Measurements from ENCODE around the gene PPP1R14C. TPM values are rescaled to one million over a fixed set of nuclear protein-coding genes. Genes with fewer than 3 reads are reported as not detected.
"Not testable (repeated sequence)": the region's sequence is repeated elsewhere in the genome, so short reads cannot be mapped to it uniquely, and the experiment has no call there.

PPP1R14C gene
- total RNA-seq, 3 donors from 2014 or later = 3.3 to 5.6 TPM; not detected in 1

DNA sequence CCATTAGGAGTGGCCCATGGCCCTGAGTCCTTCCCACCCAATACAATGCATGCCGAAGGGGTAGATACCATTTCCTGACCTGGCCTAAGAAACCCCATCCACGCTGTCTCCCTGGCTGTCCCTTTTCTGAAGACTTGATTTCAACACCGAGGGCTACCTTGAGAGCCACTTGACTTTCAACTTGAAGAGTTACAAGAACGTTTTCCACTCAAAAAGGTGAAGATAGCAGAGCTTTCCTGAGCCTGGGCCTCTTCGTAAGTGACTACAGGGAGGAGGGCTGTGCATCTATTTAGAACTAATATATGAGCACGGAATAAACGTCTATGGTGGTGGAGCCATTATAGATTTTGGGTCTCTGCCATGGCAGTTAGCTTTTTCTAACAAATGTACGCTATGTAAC lies 14.4 kb upstream of the PPP1R14C start:
- no peaks in the 10 kb centered on the region for H3K36me3 ChIP-seq
- no peaks in the 10 kb centered on the region for H3K9me3 ChIP-seq
- H3K4me3 ChIP-seq = no peak overlapping the region
- H3K27ac ChIP-seq = no peak overlapping the region
- H3K27me3 ChIP-seq = no peaks in the 10 kb centered on the region
- no peaks in the 10 kb centered on the region for H3K4me1 ChIP-seq
- intact Hi-C loops (cut with DNase I; ENCODE audit: low total_unique reads) = no loop called here
- TF ChIP-seq CTCF (IDR thresholded peaks at IDR 0.05) = no peak
- TF ChIP-seq POLR2AphosphoS5 (IDR thresholded peaks at IDR 0.05) = no peak
- TF ChIP-seq POLR2A (IDR thresholded peaks at IDR 0.05) = no peak
- DNase-seq (ENCODE audit: low spot score in 2 of 2) = no peak

DNA sequence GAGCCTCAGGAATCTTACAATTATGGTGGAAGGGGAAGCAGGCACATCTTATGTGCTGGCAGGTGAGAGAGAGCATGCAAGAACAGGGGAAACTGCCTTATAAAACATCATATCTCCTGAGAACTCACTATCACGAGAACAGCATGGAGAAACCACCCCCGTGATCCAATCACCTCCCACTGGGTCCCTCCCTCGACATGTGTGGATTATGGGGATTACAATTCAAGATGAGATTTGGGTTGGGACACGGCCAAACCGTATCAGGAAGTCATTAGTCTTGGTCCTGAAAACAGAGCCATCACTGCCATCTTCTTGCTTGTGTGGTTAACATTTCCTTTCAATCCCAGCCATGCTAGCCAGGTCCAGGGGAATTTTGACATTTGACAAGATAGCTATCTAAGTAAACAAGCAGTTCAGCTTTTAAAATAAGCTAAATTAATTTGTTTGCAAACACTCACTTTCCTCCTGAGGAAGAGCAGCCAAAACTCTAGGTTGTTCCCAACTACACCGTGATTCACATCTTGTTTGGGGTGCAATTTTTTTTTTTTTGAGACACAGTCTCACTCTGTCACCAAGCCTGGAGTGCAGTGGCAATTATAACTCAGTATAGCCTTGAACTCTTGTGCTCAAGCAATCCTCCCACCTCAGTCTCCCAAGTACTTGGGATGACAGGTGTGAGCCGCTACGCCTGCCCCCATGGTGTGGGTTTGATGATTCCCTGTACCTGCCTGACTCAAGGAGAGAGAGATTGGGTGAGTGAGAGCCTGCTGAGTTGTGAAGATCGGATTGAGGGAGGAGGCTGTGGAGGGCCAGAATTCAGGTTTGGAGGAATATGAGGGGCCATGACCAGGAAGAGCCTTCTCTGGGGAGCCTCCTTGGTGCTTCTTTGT lies 13.0 kb upstream of the PPP1R14C start:
- Histone ChIP-seq H3K4me3 (no peak overlapping the region), H3K4me1 (peaks cover 0 to 5% of the 10 kb centered on the region in 2 donors), H3K9me3 (no peaks in the 10 kb centered on the region), H3K27ac (no peak overlapping the region), H3K36me3 (no peaks in the 10 kb centered on the region), H3K27me3 (no peaks in the 10 kb centered on the region)
- intact Hi-C loops (cut with DNase I; ENCODE audit: low total_unique reads) = no loop called here
- TF ChIP-seq CTCF (IDR thresholded peaks at IDR 0.05) (no peak), POLR2A (IDR thresholded peaks at IDR 0.05) (no peak), POLR2AphosphoS5 (IDR thresholded peaks at IDR 0.05) (no peak)
- no peak for DNase-seq (ENCODE audit: low spot score in 2 of 2)

DNA sequence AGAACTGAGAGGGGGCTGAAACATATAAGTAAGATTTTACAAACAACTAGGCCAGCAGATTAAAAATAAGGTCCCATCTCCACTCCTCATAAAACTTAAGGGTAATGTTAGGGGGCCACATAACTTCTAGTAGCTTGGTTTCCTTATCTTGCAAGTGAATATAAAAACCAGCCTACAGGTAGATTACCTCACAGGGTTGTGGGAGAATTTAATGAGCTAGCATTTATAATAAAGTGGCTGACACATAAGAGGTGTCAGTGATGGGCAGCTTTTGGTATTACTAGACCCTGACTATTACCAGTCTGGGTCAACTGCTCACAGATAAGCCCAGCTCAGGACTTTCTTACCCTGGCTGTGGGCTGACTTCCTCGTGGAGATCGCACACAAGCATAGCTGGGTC lies 9.2 kb upstream of the PPP1R14C start:
- Histone ChIP-seq H3K27ac (peak overlapping the region; percentile 71 to 80), H3K4me1 (peaks cover 0 to 5% of the 10 kb centered on the region in 2 donors), H3K27me3 (peaks cover 0 to 6% of the 10 kb centered on the region in 2 donors), H3K36me3 (no peaks in the 10 kb centered on the region), H3K9me3 (no peaks in the 10 kb centered on the region), H3K4me3 (no peak overlapping the region)
- no peak for DNase-seq (ENCODE audit: low spot score in 2 of 2)
- intact Hi-C loops (cut with DNase I; ENCODE audit: low total_unique reads) = no loop called here
- no peak for TF ChIP-seq CTCF (IDR thresholded peaks at IDR 0.05)
- no peak for TF ChIP-seq POLR2A (IDR thresholded peaks at IDR 0.05)
- no peak for TF ChIP-seq POLR2AphosphoS5 (IDR thresholded peaks at IDR 0.05)

- Histone ChIP-seq H3K9me3 (no peaks in the 10 kb centered on the region), H3K27me3 (peaks cover 0 to 6% of the 10 kb centered on the region in 2 donors), H3K4me3 (no peak overlapping the region), H3K4me1 (peaks cover 0 to 5% of the 10 kb centered on the region in 2 donors), H3K36me3 (no peaks in the 10 kb centered on the region), H3K27ac (peak overlapping the region; percentile 71 to 80)
- peak in 1 of 2 donors; percentile 83 for DNase-seq (ENCODE audit: low spot score in 2 of 2)
- intact Hi-C loops (cut with DNase I; ENCODE audit: low total_unique reads) = no loop called here
- no peak for TF ChIP-seq POLR2A (IDR thresholded peaks at IDR 0.05)
Observed at GRCh38 chr6:150134280-150134920, 8.4 kb upstream of the PPP1R14C start.

DNA sequence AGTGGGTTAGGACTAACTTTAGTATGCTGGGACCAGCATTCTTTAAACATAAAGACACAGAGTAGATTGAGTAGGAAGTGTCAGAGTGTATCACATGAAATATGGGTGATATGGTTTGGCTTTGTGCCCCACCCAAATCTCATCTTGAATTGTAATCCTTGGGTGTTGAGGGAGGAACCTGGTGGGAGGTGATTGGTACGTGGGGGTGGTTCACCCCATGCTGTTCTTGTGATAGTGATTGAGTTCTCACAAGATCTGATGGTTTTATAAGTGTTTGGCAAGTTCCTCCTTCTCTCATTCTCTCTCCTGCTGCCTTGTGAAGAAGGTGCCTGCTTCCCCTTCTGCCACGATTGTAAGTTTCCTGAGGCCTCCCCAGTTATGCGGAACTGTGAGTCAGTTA lies 5.1 kb upstream of the PPP1R14C start:
- DNase-seq (ENCODE audit: low spot score in 2 of 2); H3K27ac ChIP-seq; H3K4me3 ChIP-seq; H3K36me3 ChIP-seq; H3K4me1 ChIP-seq; intact Hi-C loops (cut with DNase I; ENCODE audit: low total_unique reads); H3K9me3 ChIP-seq: not testable (repeated sequence)
- peaks cover 0 to 28% of the 10 kb centered on the region in 2 donors for H3K27me3 ChIP-seq

DNA sequence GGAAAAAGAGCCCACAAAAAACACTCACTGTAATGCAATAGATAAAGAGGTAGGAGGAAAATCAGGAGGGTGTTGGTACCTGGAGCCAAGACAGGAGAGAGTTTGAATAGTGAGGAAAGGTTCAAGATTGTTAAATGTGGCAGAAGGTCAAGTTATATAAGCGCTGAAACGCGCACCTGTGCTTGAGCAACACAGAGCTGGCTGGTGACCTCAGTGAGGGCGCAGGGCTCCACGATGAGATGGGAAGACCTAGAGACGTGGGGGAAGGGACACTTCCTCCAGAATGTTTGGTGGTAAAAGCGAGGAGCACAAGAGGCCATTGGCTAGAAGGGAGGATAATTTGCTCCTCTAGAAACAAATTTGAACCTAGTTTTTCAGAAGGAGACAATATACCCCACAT lies 4.2 kb upstream of the PPP1R14C start:
- Histone ChIP-seq H3K4me3 (no peak overlapping the region), H3K9me3 (no peaks in the 10 kb centered on the region), H3K27me3 (peaks cover 0 to 36% of the 10 kb centered on the region in 2 donors), H3K4me1 (peaks cover 5 to 8% of the 10 kb centered on the region in 2 donors), H3K36me3 (no peaks in the 10 kb centered on the region), H3K27ac (no peak overlapping the region)
- DNase-seq (ENCODE audit: low spot score in 2 of 2) = no peak
- intact Hi-C loops (cut with DNase I; ENCODE audit: low total_unique reads) = no loop called here
- TF ChIP-seq POLR2AphosphoS5 (IDR thresholded peaks at IDR 0.05) (no peak), CTCF (IDR thresholded peaks at IDR 0.05) (no peak), POLR2A (IDR thresholded peaks at IDR 0.05) (no peak)

Measured in breast epithelium (tissue), 4 donors.